ENCODE results near the gene OR52I1. TPM values are rescaled to one million over a fixed set of nuclear protein-coding genes. Genes with fewer than 3 reads are reported as not detected.

Gene OR52I1
- total RNA-seq, 1 donor from 2014 or later: not detected

- H3K9me3 Mint-ChIP-seq: no peaks in the 10 kb centered on the region
- no peak overlapping the region for H3K4me3 Mint-ChIP-seq
- TF ChIP-seq CTCF (conservative IDR thresholded peaks at IDR 0.05): no peak
- no peak for DNase-seq (ENCODE audit: extremely low spot score, unreplicated experiment)
- H3K36me3 Mint-ChIP-seq: no peaks in the 10 kb centered on the region
- no peaks in the 10 kb centered on the region for H3K4me1 Mint-ChIP-seq (ENCODE audit: unreplicated experiment)
- peaks cover 5% of the 10 kb centered on the region for H3K27me3 Mint-ChIP-seq
- no peak overlapping the region for H3K27ac Mint-ChIP-seq
Measured at GRCh38 chr11:4637662-4638047, 43.8 kb downstream of the OR52I1 start.

- Mint-ChIP-seq H3K27ac (no peak overlapping the region), H3K36me3 (no peaks in the 10 kb centered on the region), H3K27me3 (peaks cover 5% of the 10 kb centered on the region), H3K4me3 (no peak overlapping the region), H3K4me1 (ENCODE audit: unreplicated experiment) (no peaks in the 10 kb centered on the region), H3K9me3 (no peaks in the 10 kb centered on the region)
- no peak for DNase-seq (ENCODE audit: extremely low spot score, unreplicated experiment)
- no peak for TF ChIP-seq CTCF (conservative IDR thresholded peaks at IDR 0.05)
Measured at GRCh38 chr11:4639931-4640330, 46.1 kb downstream of the OR52I1 start.

- no peak for TF ChIP-seq CTCF (conservative IDR thresholded peaks at IDR 0.05)
- H3K4me1 Mint-ChIP-seq (ENCODE audit: unreplicated experiment): no peaks in the 10 kb centered on the region
- H3K27ac Mint-ChIP-seq: no peak overlapping the region
- DNase-seq (ENCODE audit: extremely low spot score, unreplicated experiment): no peak
- H3K36me3 Mint-ChIP-seq: no peaks in the 10 kb centered on the region
- peaks cover 5% of the 10 kb centered on the region for H3K27me3 Mint-ChIP-seq
- no peaks in the 10 kb centered on the region for H3K9me3 Mint-ChIP-seq
- no peak overlapping the region for H3K4me3 Mint-ChIP-seq
Measured at GRCh38 chr11:4641501-4641900, 47.7 kb downstream of the OR52I1 start.

- Mint-ChIP-seq H3K36me3 (no peaks in the 10 kb centered on the region), H3K4me1 (ENCODE audit: unreplicated experiment) (no peaks in the 10 kb centered on the region), H3K4me3 (no peak overlapping the region), H3K27me3 (peaks cover 5% of the 10 kb centered on the region), H3K9me3 (no peaks in the 10 kb centered on the region), H3K27ac (no peak overlapping the region)
- TF ChIP-seq CTCF (conservative IDR thresholded peaks at IDR 0.05): no peak
- DNase-seq (ENCODE audit: extremely low spot score, unreplicated experiment): no peak
Measured at GRCh38 chr11:4642043-4642442, 48.2 kb downstream of the OR52I1 start.

GRCh38 chr11:4643076-4643475 lies 49.2 kb downstream of the OR52I1 start:
- H3K27ac Mint-ChIP-seq: no peak overlapping the region
- peaks cover 2% of the 10 kb centered on the region for H3K4me1 Mint-ChIP-seq (ENCODE audit: unreplicated experiment)

More at GRCh38 chr11:4643076-4643475, 49.2 kb downstream of the OR52I1 start:
- Mint-ChIP-seq H3K4me3 (no peak overlapping the region), H3K36me3 (no peaks in the 10 kb centered on the region), H3K9me3 (no peaks in the 10 kb centered on the region), H3K27me3 (peaks cover 5% of the 10 kb centered on the region)
- no peak for TF ChIP-seq CTCF (conservative IDR thresholded peaks at IDR 0.05)
- no peak for DNase-seq (ENCODE audit: extremely low spot score, unreplicated experiment)

Data from type B pancreatic cell (in vitro differentiated cells).